HUES6 (cell line): ENCODE results near the gene NUDT22.
A peak's percentile ranks its signal among the peaks of the same experiment; 100 is the strongest.
"Not testable (repeated sequence)": the region's sequence is repeated elsewhere in the genome, so short reads cannot be mapped to it uniquely, and the experiment has no call there.

Source experiments
- H3K27ac ChIP-seq: 2 replicates; pipeline ENCODE4 v1.7.0; 2013; ENCODE audit warnings: low read depth, mild to moderate bottlenecking, low read length, inconsistent platforms
- H3K27me3 ChIP-seq: 2 replicates; pipeline ENCODE4 v1.6.1; 2013; ENCODE audit warnings: low read length; ENCODE audit not compliant: control insufficient read depth, insufficient read depth
- H3K36me3 ChIP-seq: 2 replicates; pipeline ENCODE4 v1.6.1; 2013; ENCODE audit warnings: low read length; ENCODE audit not compliant: control insufficient read depth, insufficient read depth
- H3K4me1 ChIP-seq: 2 replicates; pipeline ENCODE4 v1.6.1; 2013; ENCODE audit warnings: low read length; ENCODE audit not compliant: control insufficient read depth, insufficient read depth
- H3K4me3 ChIP-seq: 2 replicates; pipeline ENCODE4 v1.5.1; 2013; ENCODE audit warnings: low read depth, low read length
- H3K9ac ChIP-seq: one replicate; pipeline ENCODE4 v1.6.1; 2013; ENCODE audit warnings: mild to moderate bottlenecking, low read length
- H3K9me3 ChIP-seq: 2 replicates; pipeline ENCODE4 v1.6.1; 2013; ENCODE audit warnings: low read depth, low read length; ENCODE audit not compliant: control insufficient read depth, insufficient read depth

The NUDT22 gene

GRCh38 chr11:64245797-64246620, 19.9 kb downstream of the NUDT22 start:
- no peaks in the 10 kb centered on the region for H3K9me3 ChIP-seq
- peak overlapping the region; percentile 81 for H3K4me3 ChIP-seq
- H3K27me3 ChIP-seq, result no peaks in the 10 kb centered on the region
- H3K36me3 ChIP-seq, result peaks cover 19% of the 10 kb centered on the region
- H3K27ac ChIP-seq, result peak overlapping the region; percentile 17; the same call in 1 of the 2 replicates
- H3K4me1 ChIP-seq, result peaks cover 47% of the 10 kb centered on the region
- H3K9ac ChIP-seq, result peak overlapping the region; percentile 84

GRCh38 chr11:64246621-64246870, 20.5 kb downstream of the NUDT22 start:
- Histone ChIP-seq H3K4me3 (peak overlapping the region; percentile 81; the same call in 1 of the 2 replicates), H3K9ac (peak overlapping the region; percentile 84), H3K36me3 (peaks cover 19% of the 10 kb centered on the region), H3K4me1 (peaks cover 47% of the 10 kb centered on the region)
- H3K27me3 ChIP-seq, H3K27ac ChIP-seq, H3K9me3 ChIP-seq: not testable (repeated sequence)

GRCh38 chr11:64246871-64247728, 21.0 kb downstream of the NUDT22 start, which contains the start of gene PPP1R14B:
TSS of gene PPP1R14B (minus strand) at chr11:64246943. CDS start at chr11:64246673, 270 bp downstream.
- H3K36me3 ChIP-seq, result peaks cover 19% of the 10 kb centered on the region
- no peaks in the 10 kb centered on the region for H3K27me3 ChIP-seq
- H3K4me3 ChIP-seq, result peak within 1 kb of the TSS; percentile 91
- H3K9me3 ChIP-seq, result no peaks in the 10 kb centered on the region
- peaks cover 48% of the 10 kb centered on the region for H3K4me1 ChIP-seq
- peak within 1 kb of the TSS; percentile 84 for H3K9ac ChIP-seq
- H3K27ac ChIP-seq, result peak within 1 kb of the TSS; percentile 56; the same call in 1 of the 2 replicates

- Histone ChIP-seq H3K9me3 (no peaks in the 10 kb centered on the region), H3K9ac (peak overlapping the region; percentile 40), H3K4me3 (peak overlapping the region; percentile 91), H3K27me3 (no peaks in the 10 kb centered on the region), H3K36me3 (peaks cover 18% of the 10 kb centered on the region), H3K4me1 (peaks cover 50% of the 10 kb centered on the region), H3K27ac (no peak overlapping the region)
Measured at GRCh38 chr11:64247729-64248531, 21.9 kb downstream of the NUDT22 start.

GRCh38 chr11:64248578-64248977, 22.5 kb downstream of the NUDT22 start:
- H3K27ac ChIP-seq, result peak overlapping the region; percentile 56; the same call in 1 of the 2 replicates
- H3K9me3 ChIP-seq, result no peaks in the 10 kb centered on the region
- peak overlapping the region; percentile 91; the same call in 1 of the 2 replicates for H3K4me3 ChIP-seq
- H3K27me3 ChIP-seq, result no peaks in the 10 kb centered on the region
- no peak overlapping the region for H3K9ac ChIP-seq
- peaks cover 52% of the 10 kb centered on the region for H3K4me1 ChIP-seq
- H3K36me3 ChIP-seq, result peaks cover 11% of the 10 kb centered on the region

- peaks cover 8% of the 10 kb centered on the region for H3K36me3 ChIP-seq
- H3K4me3 ChIP-seq, result peak overlapping the region; percentile 91; the same call in 1 of the 2 replicates
- no peaks in the 10 kb centered on the region for H3K27me3 ChIP-seq
- H3K27ac ChIP-seq, result peak overlapping the region; percentile 56; the same call in 1 of the 2 replicates
- no peaks in the 10 kb centered on the region for H3K9me3 ChIP-seq
- H3K4me1 ChIP-seq, result peaks cover 53% of the 10 kb centered on the region
- H3K9ac ChIP-seq, result peak overlapping the region; percentile 35
Measured at GRCh38 chr11:64249038-64249437, 23.0 kb downstream of the NUDT22 start.

- Histone ChIP-seq H3K4me1 (peaks cover 53% of the 10 kb centered on the region), H3K9ac (peak overlapping the region; percentile 59), H3K9me3 (no peaks in the 10 kb centered on the region), H3K27ac (peak overlapping the region; percentile 8; the same call in 1 of the 2 replicates), H3K36me3 (peaks cover 12% of the 10 kb centered on the region), H3K4me3 (peak overlapping the region; percentile 90), H3K27me3 (no peaks in the 10 kb centered on the region)
Measured at GRCh38 chr11:64249563-64250414, 23.7 kb downstream of the NUDT22 start.

- Histone ChIP-seq H3K4me1 (peaks cover 49% of the 10 kb centered on the region), H3K27ac (peak overlapping the region; percentile 10; the same call in 1 of the 2 replicates), H3K36me3 (peaks cover 16% of the 10 kb centered on the region), H3K9me3 (no peaks in the 10 kb centered on the region), H3K9ac (peak overlapping the region; percentile 59), H3K27me3 (no peaks in the 10 kb centered on the region), H3K4me3 (peak overlapping the region; percentile 90)
Measured at GRCh38 chr11:64250415-64251015, 24.4 kb downstream of the NUDT22 start.

- Histone ChIP-seq H3K27me3 (no peaks in the 10 kb centered on the region), H3K36me3 (peaks cover 22% of the 10 kb centered on the region), H3K4me3 (peak within 1 kb of the TSS; percentile 90), H3K9ac (peak within 1 kb of the TSS; percentile 79), H3K9me3 (no peaks in the 10 kb centered on the region), H3K27ac (peak within 1 kb of the TSS; percentile 10; the same call in 1 of the 2 replicates), H3K4me1 (peaks cover 48% of the 10 kb centered on the region)
Measured at GRCh38 chr11:64251016-64251752, 25.1 kb downstream of the NUDT22 start, which contains the start of gene PLCB3. TSS of gene PLCB3 (plus strand) at chr11:64251530. CDS start at chr11:64251650, 120 bp downstream.
